GM19452 (cell line): ENCODE measurements around the gene UBA7.
"Not testable (repeated sequence)": the region's sequence is repeated elsewhere in the genome, so short reads cannot be mapped to it uniquely, and the experiment has no call there.

Experiments
- ATAC-seq: cut with Tn5 transposase; IDR thresholded peaks from one replicate; pipeline ENCODE4 v1.9.1; 2021; ENCODE audit not compliant: unreplicated experiment

The UBA7 gene

DNA sequence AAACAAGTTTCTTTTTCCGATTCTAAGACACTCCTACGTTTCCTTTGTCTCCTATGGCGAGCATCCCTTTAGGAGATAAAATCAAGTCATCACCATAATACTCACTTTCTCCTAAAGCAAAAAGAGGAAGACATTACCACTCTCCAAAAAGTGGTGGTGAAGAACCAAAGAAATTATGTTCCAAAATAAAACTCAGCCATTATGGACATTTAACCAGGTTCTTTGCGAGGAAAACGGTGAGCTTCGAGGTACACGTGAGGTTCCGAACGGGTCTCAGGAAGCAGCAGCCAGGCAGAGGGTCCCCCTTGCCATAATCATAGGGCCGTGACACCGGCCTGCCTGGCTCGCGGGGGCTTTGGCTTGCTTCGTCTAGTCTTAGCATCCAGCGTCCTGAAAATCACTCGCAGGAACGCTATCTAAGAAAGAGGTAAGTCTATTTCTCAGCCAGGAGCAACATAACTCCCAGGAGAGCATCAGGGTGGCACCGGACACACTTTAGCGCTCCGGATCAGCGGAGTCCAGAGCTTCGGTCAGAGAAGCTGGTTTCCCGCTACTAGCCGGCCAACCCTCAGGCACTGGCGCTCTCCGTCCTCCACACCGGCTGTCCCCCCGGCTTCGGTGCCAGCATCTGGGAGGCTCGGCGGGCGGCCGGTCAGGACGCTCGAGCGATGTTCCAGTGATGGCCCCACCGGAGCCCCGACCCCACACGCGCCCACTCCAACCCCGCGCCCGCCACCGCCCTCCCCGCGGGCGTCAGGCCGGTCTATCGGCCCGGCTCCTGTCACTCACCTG lies 28.0 kb downstream of the UBA7 start:
- ATAC-seq = peak; percentile 42

DNA sequence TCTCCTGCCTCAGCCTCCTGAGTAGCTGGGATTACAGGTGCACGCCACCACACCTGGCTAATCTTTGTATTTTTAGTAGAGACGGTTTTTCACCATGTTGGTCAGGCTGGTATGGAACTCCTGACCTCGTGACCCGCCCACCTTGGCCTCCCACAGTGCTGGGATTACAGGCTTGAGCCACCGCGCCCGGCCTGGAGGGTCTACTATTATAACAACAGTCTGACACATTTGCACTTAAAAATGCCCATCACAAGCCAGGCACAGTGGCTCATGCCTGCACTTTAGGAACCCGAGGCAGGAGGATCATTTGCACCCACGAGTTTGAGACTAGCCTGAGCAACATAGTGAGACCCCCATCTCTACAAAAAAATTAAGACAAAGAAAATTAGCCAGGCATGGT lies 31.5 kb downstream of the UBA7 start:
- not testable (repeated sequence) for ATAC-seq

DNA sequence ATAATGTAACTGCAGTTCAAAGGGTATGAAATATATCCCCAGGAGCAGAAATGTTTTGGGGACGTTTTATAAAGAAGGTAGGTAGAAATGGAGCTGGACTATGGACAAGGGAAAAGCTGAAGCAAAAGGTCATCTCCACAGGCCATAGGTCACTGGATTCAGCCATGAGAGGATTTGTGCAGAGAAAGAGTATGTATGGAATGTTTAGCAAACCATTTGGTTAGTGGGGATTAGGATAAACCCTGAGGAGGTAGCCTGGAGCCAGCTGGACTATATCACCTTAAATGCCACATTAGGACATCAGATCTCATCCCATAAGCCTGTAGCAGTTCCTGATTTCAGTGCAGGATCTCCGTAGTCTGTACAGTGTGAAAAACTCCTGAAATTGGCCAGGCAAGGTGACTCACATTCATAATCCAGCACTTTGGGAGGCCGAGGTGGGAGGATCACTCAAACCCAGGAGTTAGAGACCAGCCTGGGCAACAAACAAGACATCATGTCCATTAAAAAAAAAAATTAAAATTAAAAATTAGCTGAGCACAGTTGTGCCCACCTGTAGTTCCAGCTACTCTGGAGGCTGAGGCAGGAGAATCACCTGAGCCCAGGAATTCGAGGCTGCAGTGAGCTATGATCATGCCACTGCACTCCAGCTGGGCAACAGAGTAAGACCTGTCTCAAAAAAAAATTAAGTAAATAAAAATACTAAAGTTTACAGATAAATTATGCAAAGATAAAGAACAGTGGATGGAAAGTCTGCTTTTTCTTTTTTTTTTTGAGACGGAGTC lies 32.1 kb downstream of the UBA7 start:
- ATAC-seq = no peak

DNA sequence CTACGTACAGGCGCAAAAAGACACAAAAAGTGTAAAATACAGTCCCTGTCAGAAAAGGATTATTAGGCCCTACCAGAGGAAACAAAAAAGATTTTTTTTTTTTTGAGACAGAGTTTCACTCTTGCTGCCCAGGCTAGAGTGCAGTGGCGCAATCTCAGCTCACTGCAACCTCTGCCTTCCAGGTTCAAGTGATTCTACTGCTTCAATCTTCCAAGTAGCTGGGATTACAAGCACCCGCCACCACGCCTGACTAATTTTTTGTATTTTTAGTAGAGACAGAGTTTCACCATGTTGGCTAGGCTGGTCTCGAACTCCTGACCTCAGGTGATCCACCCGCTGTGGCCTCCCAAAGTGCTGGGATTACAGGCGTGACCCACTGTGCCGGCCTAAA lies 32.8 kb downstream of the UBA7 start:
- not testable (repeated sequence) for ATAC-seq

DNA sequence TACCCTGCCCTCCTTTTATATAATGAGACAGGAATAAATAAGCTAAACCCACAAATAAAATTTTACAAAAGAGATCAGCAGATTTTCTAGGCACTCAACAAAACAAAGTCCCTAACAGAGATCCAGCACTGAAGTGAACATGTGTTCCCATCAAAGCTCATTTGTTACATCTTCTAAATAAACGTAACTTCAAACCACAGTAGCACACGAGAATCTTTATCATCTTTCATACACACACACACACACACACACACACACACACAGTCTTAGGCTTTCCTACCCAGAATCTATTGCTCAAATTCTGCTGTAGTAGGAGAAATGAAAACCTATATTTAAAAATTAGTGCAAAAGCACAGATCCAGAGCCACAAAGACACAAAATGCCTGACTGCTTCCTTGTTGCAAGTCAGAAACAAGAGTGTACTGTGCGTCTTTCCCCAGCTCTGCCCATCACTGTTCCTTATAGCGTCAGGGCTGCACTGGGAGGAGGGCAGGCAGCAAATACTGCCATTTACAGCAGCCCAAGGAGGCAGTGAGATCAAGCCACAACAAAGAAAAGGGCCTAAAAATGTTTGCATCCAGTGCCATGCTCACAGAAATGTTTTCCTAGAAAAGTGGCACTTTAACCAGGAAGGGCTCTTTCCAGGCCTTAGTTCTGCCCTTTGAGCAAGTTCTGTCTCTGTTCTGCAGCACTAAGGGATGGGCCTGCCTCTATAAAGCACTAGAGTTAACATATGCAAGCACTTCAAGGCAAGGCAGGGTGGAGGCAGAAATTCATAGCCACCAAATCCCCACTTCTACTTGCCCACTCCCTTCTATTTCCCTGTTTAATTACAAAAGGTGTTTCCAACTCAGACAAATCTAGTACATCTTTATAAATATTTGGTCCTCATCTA lies 33.4 kb downstream of the UBA7 start:
- ATAC-seq = no peak

DNA sequence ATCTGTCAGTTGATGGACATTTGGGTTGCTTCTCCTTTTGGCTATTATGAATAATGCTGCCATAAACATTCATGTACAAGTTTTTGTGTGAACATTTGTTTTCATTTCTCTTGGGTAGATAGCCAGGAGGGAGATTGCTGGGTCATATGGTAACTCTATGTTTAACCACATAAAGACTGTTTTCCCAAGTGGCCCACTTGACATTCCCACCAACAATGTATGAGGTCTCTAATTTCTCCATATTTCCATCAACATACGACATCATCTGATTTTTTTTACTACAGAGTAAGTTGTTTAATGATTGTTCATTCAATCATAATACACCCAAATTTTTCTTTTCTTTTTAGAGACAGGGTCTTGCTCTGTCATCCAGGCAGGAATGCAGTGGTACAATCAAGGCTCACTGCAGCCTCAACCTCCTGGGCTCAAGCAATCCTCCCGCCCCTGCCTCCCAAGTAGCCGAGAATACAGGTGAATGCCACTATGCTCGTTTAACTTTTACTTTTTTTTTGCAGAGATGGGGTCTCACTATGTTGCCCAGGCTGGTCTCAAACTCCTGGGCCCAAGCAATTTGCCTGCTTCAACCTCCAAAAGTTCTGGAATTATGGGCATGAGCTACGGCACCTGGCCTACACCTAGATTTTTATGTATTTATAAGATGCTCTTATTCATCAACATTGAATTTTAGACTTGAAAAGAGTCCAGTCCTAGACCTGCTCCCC lies 34.2 kb downstream of the UBA7 start:
- ATAC-seq = no peak

DNA sequence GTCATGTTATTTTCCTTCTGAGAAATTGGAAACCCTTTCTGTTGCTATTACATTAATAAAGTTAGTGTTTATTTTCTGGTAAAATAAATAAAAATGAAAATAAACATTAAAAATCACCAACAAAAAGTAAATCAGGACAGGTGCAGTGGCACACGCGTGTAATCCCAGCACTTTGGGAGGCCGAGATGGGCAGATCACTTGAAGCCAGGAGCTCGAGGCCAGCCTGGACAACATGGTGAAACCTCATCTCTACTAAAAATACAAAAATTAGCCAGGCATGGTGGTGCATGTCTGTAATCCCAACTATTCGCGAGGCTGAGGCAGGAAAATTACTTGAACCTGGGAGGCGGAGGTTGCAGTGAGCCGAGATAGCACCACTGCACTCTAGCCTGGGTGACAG lies 37.7 kb downstream of the UBA7 start:
- not testable (repeated sequence) for ATAC-seq

DNA sequence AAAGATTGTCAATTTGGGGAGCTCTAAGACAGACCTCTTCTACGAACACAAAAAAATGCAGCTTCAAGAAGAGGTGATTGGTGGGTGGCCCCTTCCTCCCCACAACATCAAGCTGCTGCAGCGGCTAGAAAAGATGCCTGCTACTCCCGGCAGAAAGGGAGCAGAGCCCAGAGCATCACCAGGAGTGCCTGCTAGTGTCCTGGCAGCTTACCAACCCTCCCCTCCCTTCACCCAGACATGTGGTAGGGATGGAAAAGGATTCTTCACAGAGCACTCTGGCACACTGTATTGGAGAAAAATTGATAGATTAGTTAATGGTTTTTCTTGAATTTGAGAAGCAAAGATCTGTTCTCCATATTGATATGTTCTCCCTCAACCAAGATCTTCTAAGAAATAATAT lies 38.2 kb downstream of the UBA7 start:
- ATAC-seq = no peak

DNA sequence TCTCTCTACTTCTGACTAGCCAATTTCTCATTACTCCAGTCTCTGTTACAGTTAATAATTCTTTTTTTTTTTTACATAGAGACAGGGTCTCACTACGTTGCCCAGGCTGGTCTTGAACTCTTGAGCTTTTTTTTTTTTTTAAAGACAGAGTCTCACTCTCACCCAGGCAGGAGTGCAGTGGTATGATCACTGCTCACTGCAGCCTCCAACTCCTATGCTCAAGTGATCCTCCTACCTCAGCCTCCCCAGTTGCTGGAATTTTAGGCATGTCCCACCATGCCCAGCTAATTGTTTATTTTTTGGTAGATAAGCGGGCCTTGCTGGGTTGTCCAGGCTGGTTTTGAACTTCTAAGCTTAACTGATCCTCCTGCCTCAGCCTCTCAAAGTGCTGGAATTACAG lies 41.0 kb downstream of the UBA7 start:
- no peak for ATAC-seq

DNA sequence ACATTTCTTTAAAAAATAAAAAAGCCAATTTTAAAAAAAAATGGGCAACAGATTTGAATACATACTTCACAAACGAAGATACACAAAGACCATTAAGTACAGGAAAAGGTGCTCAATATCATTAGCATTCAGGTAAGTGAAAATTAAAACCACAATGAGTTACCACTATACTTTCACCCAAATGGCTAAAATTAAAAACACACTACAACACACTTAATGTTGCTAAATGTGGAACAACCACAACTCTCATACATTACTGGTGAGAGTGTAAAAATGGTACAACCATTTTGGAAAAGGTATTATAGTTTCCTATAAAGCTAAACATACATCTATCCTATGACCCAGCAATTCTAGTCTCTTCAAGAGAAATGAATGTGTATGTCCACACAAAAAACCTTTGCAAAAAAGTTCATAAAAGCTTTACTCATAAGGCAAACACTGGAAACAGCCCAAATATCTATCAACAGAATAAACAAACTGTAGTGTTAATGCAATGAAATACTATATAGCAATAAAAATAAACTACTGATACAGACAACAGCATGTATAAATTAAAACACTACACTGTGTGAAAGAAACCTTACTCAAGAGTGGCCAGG lies 42.3 kb downstream of the UBA7 start:
- ATAC-seq = no peak

DNA sequence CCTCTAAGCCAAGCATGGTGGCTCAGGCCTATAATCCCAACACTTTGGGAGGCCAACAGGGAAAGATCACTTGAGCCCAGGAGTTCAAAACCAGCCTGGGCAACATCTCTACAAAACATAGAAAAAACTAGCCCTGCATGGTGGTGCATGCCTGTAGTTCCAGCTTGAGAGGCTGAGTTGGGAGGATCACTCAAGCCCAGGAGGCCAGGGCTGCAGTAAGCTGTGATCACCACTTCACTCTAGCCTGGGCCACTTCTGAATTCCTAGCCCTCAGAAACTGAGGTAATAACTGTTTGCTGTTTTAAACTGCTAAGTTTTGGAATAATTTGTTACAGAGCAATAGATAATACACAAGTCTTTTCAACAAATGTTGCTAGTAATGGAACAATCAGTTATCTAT lies 43.8 kb downstream of the UBA7 start:
- ATAC-seq = no peak

DNA sequence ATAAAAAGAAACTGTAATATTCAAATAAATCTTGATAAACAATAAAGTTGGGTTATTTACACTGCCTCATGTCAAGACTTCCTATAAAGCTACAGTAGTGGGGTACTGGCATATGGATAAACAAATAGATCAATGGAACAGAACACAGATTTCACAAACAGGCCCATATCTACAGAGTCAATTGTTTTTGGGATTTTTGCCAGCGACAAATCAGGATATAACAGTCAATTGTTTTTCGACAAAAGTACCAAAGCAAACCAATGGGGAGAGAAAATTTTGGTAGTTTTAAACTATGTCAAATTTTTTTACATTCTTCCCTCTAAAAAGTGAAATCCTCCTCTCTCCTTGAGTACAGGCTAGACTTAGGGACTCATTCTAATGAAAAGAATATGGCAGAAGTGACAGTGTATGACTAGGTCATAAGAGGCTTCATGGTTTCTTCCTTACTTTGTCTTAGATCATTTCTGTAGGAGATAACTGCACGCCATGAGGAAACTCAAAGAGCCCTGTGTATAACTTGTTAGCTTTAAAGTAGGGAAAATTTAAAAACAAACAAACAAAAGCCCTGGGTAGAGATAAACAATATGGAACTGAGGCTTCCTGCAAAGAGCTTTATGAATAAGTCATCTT lies 44.4 kb downstream of the UBA7 start:
- no peak for ATAC-seq

DNA sequence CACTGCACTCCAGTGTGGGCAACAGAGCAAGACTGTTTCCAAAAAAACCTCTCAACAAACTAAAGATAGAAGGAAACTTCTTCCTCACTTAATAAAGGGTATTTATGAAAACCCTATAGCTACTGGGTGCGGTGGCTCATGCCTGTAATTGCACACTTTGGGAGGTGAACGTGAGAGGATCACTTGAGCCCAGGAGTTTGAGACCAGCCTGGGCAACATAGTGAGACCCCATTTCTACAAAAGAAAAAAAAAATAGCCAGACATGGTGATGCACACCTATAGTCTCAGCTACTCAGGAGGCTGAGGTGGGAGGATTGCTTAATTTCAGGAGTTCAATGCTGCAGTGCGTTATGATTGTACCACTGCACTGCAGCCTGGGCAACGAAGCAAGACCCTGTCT lies 49.8 kb downstream of the UBA7 start:
- ATAC-seq = no peak

DNA sequence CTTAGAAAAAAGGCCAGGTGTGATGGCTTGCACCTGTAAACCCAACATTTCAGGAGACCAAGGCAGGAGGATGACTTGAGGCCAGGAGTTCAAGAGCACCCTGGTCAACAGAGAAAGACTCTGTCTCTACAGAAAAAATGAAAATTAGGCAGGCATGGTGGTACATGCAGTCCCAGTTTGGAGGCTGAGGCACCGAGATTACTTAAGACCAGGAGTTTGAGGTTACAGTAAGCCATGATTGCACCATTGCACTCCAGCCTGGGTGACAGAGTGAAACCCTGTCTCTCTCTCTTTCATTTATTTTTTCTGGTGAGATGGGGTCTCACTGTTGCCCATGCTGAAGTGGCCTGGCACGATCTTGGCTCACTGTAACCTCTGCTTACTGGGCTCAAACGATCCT lies 52.1 kb downstream of the UBA7 start:
- ATAC-seq = no peak

DNA sequence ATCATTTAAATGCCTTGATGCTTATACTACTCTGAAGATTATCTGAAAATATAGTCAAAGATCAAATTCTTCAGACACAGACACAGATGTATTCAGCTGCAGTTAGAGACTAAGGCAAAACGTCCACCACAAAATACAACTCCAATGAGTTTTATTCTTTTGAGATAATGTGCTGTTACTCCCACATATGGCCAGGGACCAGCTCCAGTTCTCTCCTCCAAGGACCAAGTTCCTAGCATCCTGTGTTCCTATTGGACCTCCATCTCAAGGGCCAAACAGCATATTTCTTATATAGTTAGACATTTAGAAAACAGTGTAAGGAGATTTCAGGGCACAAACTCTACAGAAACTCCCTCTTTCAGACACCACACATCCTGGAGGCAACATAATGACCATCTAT lies 54.5 kb downstream of the UBA7 start:
- no peak for ATAC-seq

DNA sequence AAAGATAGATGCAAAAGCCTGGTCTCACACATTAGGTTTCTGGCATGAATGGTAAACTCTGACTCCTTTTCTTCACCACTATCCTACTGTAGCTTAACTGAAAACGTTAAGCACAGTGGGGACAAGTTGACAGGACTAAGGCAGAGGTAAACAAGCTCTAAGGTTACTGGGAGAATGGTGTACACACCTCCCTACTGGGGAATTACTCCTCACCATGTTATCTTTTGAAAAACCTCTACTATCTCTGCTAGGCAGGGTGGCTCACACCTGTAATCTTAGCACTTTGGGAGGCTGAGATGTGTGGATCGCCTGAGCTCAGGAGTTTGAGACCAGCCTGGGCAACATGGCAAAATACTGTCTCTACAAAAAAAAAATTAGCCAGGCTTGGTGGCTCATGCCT lies 56.6 kb downstream of the UBA7 start:
- ATAC-seq = no peak

DNA sequence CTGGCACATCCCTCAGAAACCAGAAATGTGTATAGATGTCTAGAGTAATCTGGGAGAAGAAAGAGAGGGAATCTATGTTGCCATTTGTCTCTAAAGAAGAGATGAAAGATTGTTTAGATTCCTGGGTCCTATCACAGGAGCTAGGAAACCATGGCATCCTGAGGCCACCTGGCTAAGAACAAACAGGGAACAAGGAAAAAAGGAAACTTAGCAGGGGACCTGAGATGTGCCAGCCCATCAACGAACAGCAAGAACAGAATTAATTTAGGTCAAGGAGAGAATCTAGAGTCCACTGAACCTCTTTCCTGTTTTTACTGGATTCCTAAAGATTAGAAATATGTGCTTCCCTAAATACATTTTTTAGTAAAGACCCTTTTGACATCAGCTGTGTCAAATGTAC lies 57.7 kb downstream of the UBA7 start:
- no peak for ATAC-seq
